Right lobe of liver (tissue), 4 donors: ENCODE measurements around the gene WFDC11.

Experiments
- POLR2A ChIP-seq: fragments of 450-650 bp; IDR thresholded peaks from one replicate; pipeline ENCODE4 v1.6.1; 2017; ENCODE audit warnings: antibody characterized with exemption, mild to moderate bottlenecking
- TF ChIP-seq, protein P1 (sequence below), 4 donors: fragments of 200-600 bp in 3 of 4; fragments of 450-650 bp in 1 of 4; IDR thresholded peaks; one replicate each; pipeline versions ENCODE4 v1.5.1 to v1.8.0; 2016 to 2022; ENCODE audit warnings: antibody characterized with exemption in 4 of 4, mild to moderate bottlenecking in 2 of 4
- donor health status: DM: no; HTN: no; CAD: no.
- donor health status: DM: no; HTN: no; CAD: no.
- donor health status: DM: no; HTN: yes; CAD: no.

DNA sequence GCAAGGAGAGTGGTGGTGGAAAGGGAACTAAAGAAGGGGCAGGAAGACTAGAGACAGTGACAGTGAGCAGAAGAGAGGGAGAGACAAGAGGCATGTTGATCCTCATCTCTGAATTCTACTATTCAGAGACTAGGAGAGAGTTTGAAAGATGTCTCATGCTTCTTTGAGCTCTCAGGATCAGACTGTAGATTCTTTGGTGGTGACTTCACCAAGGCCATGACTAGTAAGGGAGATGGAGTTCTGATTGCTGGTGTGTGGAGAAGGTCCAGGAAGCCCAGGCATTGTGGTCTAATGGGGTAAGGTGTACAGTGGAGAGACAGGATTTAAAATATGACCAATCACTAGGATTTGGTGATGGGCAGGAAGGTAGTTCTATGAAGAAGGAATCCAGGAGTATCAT, 39.7 kb downstream of the WFDC11 start:
- TF ChIP-seq, protein P1, sequence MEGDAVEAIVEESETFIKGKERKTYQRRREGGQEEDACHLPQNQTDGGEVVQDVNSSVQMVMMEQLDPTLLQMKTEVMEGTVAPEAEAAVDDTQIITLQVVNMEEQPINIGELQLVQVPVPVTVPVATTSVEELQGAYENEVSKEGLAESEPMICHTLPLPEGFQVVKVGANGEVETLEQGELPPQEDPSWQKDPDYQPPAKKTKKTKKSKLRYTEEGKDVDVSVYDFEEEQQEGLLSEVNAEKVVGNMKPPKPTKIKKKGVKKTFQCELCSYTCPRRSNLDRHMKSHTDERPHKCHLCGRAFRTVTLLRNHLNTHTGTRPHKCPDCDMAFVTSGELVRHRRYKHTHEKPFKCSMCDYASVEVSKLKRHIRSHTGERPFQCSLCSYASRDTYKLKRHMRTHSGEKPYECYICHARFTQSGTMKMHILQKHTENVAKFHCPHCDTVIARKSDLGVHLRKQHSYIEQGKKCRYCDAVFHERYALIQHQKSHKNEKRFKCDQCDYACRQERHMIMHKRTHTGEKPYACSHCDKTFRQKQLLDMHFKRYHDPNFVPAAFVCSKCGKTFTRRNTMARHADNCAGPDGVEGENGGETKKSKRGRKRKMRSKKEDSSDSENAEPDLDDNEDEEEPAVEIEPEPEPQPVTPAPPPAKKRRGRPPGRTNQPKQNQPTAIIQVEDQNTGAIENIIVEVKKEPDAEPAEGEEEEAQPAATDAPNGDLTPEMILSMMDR (IDR thresholded peaks at IDR 0.05) = no peak
- no peak for TF ChIP-seq POLR2A
